Measurements from ENCODE around the gene MEGF11.
"Not testable (repeated sequence)": the region's sequence is repeated elsewhere in the genome, so short reads cannot be mapped to it uniquely, and the experiment has no call there.

The MEGF11 gene

GRCh38 chr15:65909831-65910230 lies 343.7 kb downstream of the MEGF11 start:
- DNase-seq = no peak

GRCh38 chr15:65908876-65909275 lies 344.7 kb downstream of the MEGF11 start:
- DNase-seq = no peak

GRCh38 chr15:65907661-65908060 lies 345.9 kb downstream of the MEGF11 start:
- no peak for DNase-seq

- no peak for DNase-seq
Measured at GRCh38 chr15:65906396-65906795, 347.2 kb downstream of the MEGF11 start.

GRCh38 chr15:65904301-65904700 lies 349.2 kb downstream of the MEGF11 start:
- DNase-seq = no peak

GRCh38 chr15:65903296-65904073 lies 350.1 kb downstream of the MEGF11 start:
- DNase-seq = no peak

- peak; percentile 98 to 99 for DNase-seq
Measured at GRCh38 chr15:65902373-65902772, 351.2 kb downstream of the MEGF11 start.

GRCh38 chr15:65901836-65902235 lies 351.7 kb downstream of the MEGF11 start:
- DNase-seq = no peak

GRCh38 chr15:65901336-65901735 lies 352.2 kb downstream of the MEGF11 start:
- no peak for DNase-seq

GRCh38 chr15:65900488-65900887 lies 353.1 kb downstream of the MEGF11 start:
- no peak for DNase-seq

- DNase-seq = peak in 1 of 2 experiments; percentile 11
Measured at GRCh38 chr15:65896236-65896635, 357.3 kb downstream of the MEGF11 start.

- DNase-seq = no peak
Measured at GRCh38 chr15:65893060-65893459, 360.5 kb downstream of the MEGF11 start.

- no peak for DNase-seq
Measured at GRCh38 chr15:65888981-65889380, 364.6 kb downstream of the MEGF11 start.

- DNase-seq = no peak
Measured at GRCh38 chr15:65887565-65887964, 366.0 kb downstream of the MEGF11 start.

- DNase-seq = no peak
Measured at GRCh38 chr15:65885668-65886218, 367.8 kb downstream of the MEGF11 start.

- DNase-seq = no peak
Measured at GRCh38 chr15:65884511-65884910, 369.0 kb downstream of the MEGF11 start.

- no peak for DNase-seq
Measured at GRCh38 chr15:65883571-65883970, 370.0 kb downstream of the MEGF11 start.

GRCh38 chr15:65881766-65882434 lies 371.6 kb downstream of the MEGF11 start:
- no peak for DNase-seq

GRCh38 chr15:65877749-65878148 lies 375.8 kb downstream of the MEGF11 start:
- no peak for DNase-seq

GRCh38 chr15:65875458-65875857 lies 378.1 kb downstream of the MEGF11 start:
- no peak for DNase-seq

GRCh38 chr15:65873256-65873655 lies 380.3 kb downstream of the MEGF11 start:
- no peak for DNase-seq

- DNase-seq = not testable (repeated sequence)
Measured at GRCh38 chr15:65872596-65872995, 381.0 kb downstream of the MEGF11 start.

GRCh38 chr15:65871886-65872285 lies 381.7 kb downstream of the MEGF11 start:
- DNase-seq = not testable (repeated sequence)

- DNase-seq = peak; percentile 67 to 74
Measured at GRCh38 chr15:65870889-65871533, 382.5 kb downstream of the MEGF11 start.
